ENCODE data around the gene SIK3. TPM values are rescaled to one million over a fixed set of nuclear protein-coding genes. Genes with fewer than 3 reads are reported as not detected.
A peak's percentile ranks its signal among the peaks of the same experiment; 100 is the strongest.

SIK3 gene
- total RNA-seq, 1 experiment from 2014 or later = 33.3 TPM

GRCh38 chr11:117097389-117098268 lies 599 bp downstream of the SIK3 start:
- ChIA-PET POLR2A (interaction anchor here (0.6 to 5.9 kb wide), 30 partner anchors 8 to 310 kb away, joined by 3 to 87 read pairs (median 5); partner anchors contain the start of gene ZPR1), CTCF (interaction anchor here (0.6 to 5.1 kb wide), 11 partner anchors 8 to 218 kb away, joined by 3 to 35 read pairs (median 3); no protein-coding TSS in a partner anchor)
- Mint-ChIP-seq H3K9me3 (ENCODE audit: unreplicated experiment) (no peaks in the 10 kb centered on the region), H3K27ac (ENCODE audit: low read depth, unreplicated experiment) (peak overlapping the region; percentile 100), H3K4me1 (ENCODE audit: insufficient read depth, unreplicated experiment) (peaks cover 44% of the 10 kb centered on the region), H3K27me3 (ENCODE audit: insufficient read depth, unreplicated experiment) (no peaks in the 10 kb centered on the region), H3K36me3 (ENCODE audit: insufficient read depth, unreplicated experiment) (peaks cover 14% of the 10 kb centered on the region), H3K4me3 (ENCODE audit: unreplicated experiment) (peak overlapping the region; percentile 85)
- BruUV-seq (replicated peaks) = no TSS peak
- peak; percentile 38 for DNase-seq (ENCODE audit: unreplicated experiment)
- no peak for TF ChIP-seq CTCF (IDR thresholded peaks at IDR 0.05; ENCODE audit: unreplicated experiment)
- intact Hi-C loops (cut with micrococcal nuclease) = loop anchor here (2.0 to 10.0 kb wide), 3 partner anchors 85 to 217 kb away; no protein-coding TSS in a partner anchor

GRCh38 chr11:117097014-117097388 lies 1.2 kb downstream of the SIK3 start:
- CTCF ChIA-PET = interaction anchor here (0.5 to 5.1 kb wide), 9 partner anchors 17 to 218 kb away, joined by 3 to 35 read pairs (median 3); no protein-coding TSS in a partner anchor
- Mint-ChIP-seq H3K9me3 (ENCODE audit: unreplicated experiment) (peaks cover 6% of the 10 kb centered on the region), H3K4me3 (ENCODE audit: unreplicated experiment) (peak overlapping the region; percentile 85), H3K4me1 (ENCODE audit: insufficient read depth, unreplicated experiment) (peaks cover 44% of the 10 kb centered on the region), H3K27me3 (ENCODE audit: insufficient read depth, unreplicated experiment) (no peaks in the 10 kb centered on the region), H3K27ac (ENCODE audit: low read depth, unreplicated experiment) (peak overlapping the region; percentile 100), H3K36me3 (ENCODE audit: insufficient read depth, unreplicated experiment) (peaks cover 20% of the 10 kb centered on the region)
- TSS peak; percentile 29 for BruUV-seq (replicated peaks)
- no peak for DNase-seq (ENCODE audit: unreplicated experiment)
- POLR2A ChIA-PET = interaction anchor here (0.6 to 5.9 kb wide), 18 partner anchors 13 to 310 kb away, joined by 3 to 87 read pairs (median 6); partner anchors contain the start of genes PAFAH1B2 and ZPR1
- intact Hi-C loops (cut with micrococcal nuclease) = loop anchor here (5.0 to 10.0 kb wide), 2 partner anchors 85 to 112 kb away; no protein-coding TSS in a partner anchor
- no peak for TF ChIP-seq CTCF (IDR thresholded peaks at IDR 0.05; ENCODE audit: unreplicated experiment)

- peak overlapping the region; percentile 100 for H3K27ac Mint-ChIP-seq (ENCODE audit: low read depth, unreplicated experiment)
- peak overlapping the region; percentile 85 for H3K4me3 Mint-ChIP-seq (ENCODE audit: unreplicated experiment)
- ChIA-PET CTCF (interaction anchor here (0.5 to 5.1 kb wide), 10 partner anchors 10 to 217 kb away, joined by 3 to 35 read pairs (median 4); no protein-coding TSS in a partner anchor), POLR2A (interaction anchor here (0.7 to 5.9 kb wide), 16 partner anchors 12 to 309 kb away, joined by 3 to 87 read pairs (median 6); partner anchors contain the start of genes PAFAH1B2 and ZPR1)
- H3K27me3 Mint-ChIP-seq (ENCODE audit: insufficient read depth, unreplicated experiment) = no peaks in the 10 kb centered on the region
- H3K4me1 Mint-ChIP-seq (ENCODE audit: insufficient read depth, unreplicated experiment) = peaks cover 44% of the 10 kb centered on the region
- DNase-seq (ENCODE audit: unreplicated experiment) = peak; percentile 19
- H3K9me3 Mint-ChIP-seq (ENCODE audit: unreplicated experiment) = peaks cover 8% of the 10 kb centered on the region
- intact Hi-C loops (cut with micrococcal nuclease) = loop anchor here (5.0 to 10.0 kb wide), 2 partner anchors 84 to 112 kb away; no protein-coding TSS in a partner anchor
- TF ChIP-seq CTCF (IDR thresholded peaks at IDR 0.05; ENCODE audit: unreplicated experiment) = no peak
- H3K36me3 Mint-ChIP-seq (ENCODE audit: insufficient read depth, unreplicated experiment) = peaks cover 23% of the 10 kb centered on the region
- no TSS peak for BruUV-seq (replicated peaks)
Measured at GRCh38 chr11:117096201-117096991, 1.8 kb downstream of the SIK3 start.
